ENCODE results near the gene RAPGEF6.
"Not testable (repeated sequence)": the region's sequence is repeated elsewhere in the genome, so short reads cannot be mapped to it uniquely, and the experiment has no call there.

GRCh38 chr5:131678273-131678672, 43.2 kb upstream of the RAPGEF6 start:
- TF ChIP-seq POLR2A (IDR thresholded peaks at IDR 0.05; ENCODE audit: low read depth, low read length); TAF1 (IDR thresholded peaks at IDR 0.05; ENCODE audit: borderline replicate concordance, low read depth, low read length); POLR2AphosphoS5 (IDR thresholded peaks at IDR 0.05; ENCODE audit: low read depth, low read length): not testable (repeated sequence)

All from GM12892 (cell line).